GM12878 (cell line): ENCODE data around the gene EMP3. TPM values are rescaled to one million over a fixed set of nuclear protein-coding genes. Genes with fewer than 3 reads are reported as not detected.
A peak's percentile ranks its signal among the peaks of the same experiment; 100 is the strongest.

Experiments
- ASH2L ChIP-seq: fragments of 300-600, 200-600 bp; sonication (generic); IDR thresholded peaks from 2 replicates; pipeline ENCODE4 v1.6.1; 2017; ENCODE audit warnings: low read depth, mild to moderate bottlenecking, borderline replicate concordance
- BACH1 ChIP-seq: fragments of 450-650 bp; IDR thresholded peaks from 2 replicates; pipeline ENCODE4 v1.6.1; 2017; ENCODE audit warnings: mild to moderate bottlenecking, borderline replicate concordance
- BHLHE40 ChIP-seq, 2 experiments: fragments of 450-650 bp in 1 of 2; IDR thresholded peaks; 2 replicates each; pipeline ENCODE4 v1.6.1; 2011 to 2017; ENCODE audit warnings: low read depth in 2 of 2, borderline replicate concordance in 1 of 2, improper control_type of control experiment in 1 of 2, low read length in 1 of 2, mild to moderate bottlenecking in 1 of 2
- DPF2 ChIP-seq: fragments of 450-650 bp; IDR thresholded peaks from 2 replicates; pipeline ENCODE4 v1.6.1; 2017; ENCODE audit warnings: mild to moderate bottlenecking
- GATAD2B ChIP-seq: fragments of 450-650 bp; conservative IDR thresholded peaks from 2 replicates; pipeline ENCODE4 v1.6.1; 2017; ENCODE audit warnings: low read depth, mild to moderate bottlenecking, moderate library complexity
- HDGF ChIP-seq: fragments of 450-650 bp; IDR thresholded peaks from 2 replicates; pipeline ENCODE4 v1.6.1; 2016; ENCODE audit warnings: antibody characterized with exemption
- IKZF1 ChIP-seq: fragments of 450-650 bp; conservative IDR thresholded peaks from 2 replicates; pipeline ENCODE4 v1.6.1; 2017; ENCODE audit warnings: antibody characterized with exemption, mild to moderate bottlenecking
- NFIC ChIP-seq: IDR thresholded peaks from 2 replicates; pipeline ENCODE4 v1.6.1; 2012; ENCODE audit warnings: low read depth, mild to moderate bottlenecking, inconsistent platforms, low read length, moderate library complexity
- NFYA ChIP-seq: IDR thresholded peaks from 2 replicates; pipeline ENCODE4 v1.6.1; 2011; ENCODE audit warnings: low read depth, mild to moderate bottlenecking, low read length, improper control_type of control experiment, borderline replicate concordance
- NFYB ChIP-seq: IDR thresholded peaks from 2 replicates; pipeline ENCODE4 v1.6.1; 2011; ENCODE audit warnings: low read depth, mild to moderate bottlenecking, low read length, improper control_type of control experiment, moderate library complexity; ENCODE audit not compliant: insufficient read depth
- POLR2AphosphoS2 ChIP-seq: IDR thresholded peaks from 2 replicates; pipeline ENCODE4 v1.6.1; 2011; ENCODE audit warnings: low read depth, mild to moderate bottlenecking, low read length, improper control_type of control experiment, moderate library complexity
- RELB ChIP-seq: fragments of 450-650 bp; IDR thresholded peaks from 2 replicates; pipeline ENCODE4 v1.6.1; 2017; ENCODE audit warnings: low read depth, mild to moderate bottlenecking, moderate library complexity
- RFX5 ChIP-seq: IDR thresholded peaks from 2 replicates; pipeline ENCODE4 v1.6.1; 2011; ENCODE audit warnings: low read depth, low read length, improper control_type of control experiment
- SMAD5 ChIP-seq: IDR thresholded peaks from 2 replicates; pipeline ENCODE4 v1.6.1; 2016; ENCODE audit warnings: antibody characterized with exemption, low read depth
- STAT1 ChIP-seq: fragments of 450-650 bp; conservative IDR thresholded peaks from 2 replicates; pipeline ENCODE4 v1.6.1; 2014; ENCODE audit warnings: antibody characterized with exemption, mild to moderate bottlenecking
- TBL1XR1 ChIP-seq: IDR thresholded peaks from 2 replicates; pipeline ENCODE4 v1.6.1; 2012; ENCODE audit warnings: low read depth, low read length, improper control_type of control experiment
- TCF12 ChIP-seq: IDR thresholded peaks from 2 replicates; pipeline ENCODE4 v1.6.1; 2011; ENCODE audit warnings: low read depth, mild to moderate bottlenecking, low read length
- YY1 ChIP-seq: IDR thresholded peaks from 2 replicates; pipeline ENCODE4 v1.6.1; 2011; ENCODE audit warnings: low read depth, mild to moderate bottlenecking, low read length
- ZNF24 ChIP-seq: fragments of 450-650 bp; IDR thresholded peaks from 2 replicates; pipeline ENCODE4 v1.6.1; 2017; ENCODE audit warnings: antibody characterized with exemption, mild to moderate bottlenecking
- ZNF592 ChIP-seq: fragments of 450-650 bp; IDR thresholded peaks from 2 replicates; pipeline ENCODE4 v1.6.1; 2017; ENCODE audit warnings: mild to moderate bottlenecking, moderate library complexity
- ZNF622 ChIP-seq: fragments of 450-650 bp; IDR thresholded peaks from 2 replicates; pipeline ENCODE4 v1.6.1; 2017; ENCODE audit warnings: mild to moderate bottlenecking, inconsistent platforms
- ZZZ3 ChIP-seq: IDR thresholded peaks from 2 replicates; pipeline ENCODE4 v1.6.1; 2011; ENCODE audit warnings: low read depth; ENCODE audit not compliant: control insufficient read depth, insufficient read length
- polyA plus RNA-seq, 11 experiments: library from polyadenylated mRNA; depleted of rRNA in 4 of 11; unstranded in 6 of 11; stranded (reverse) in 5 of 11; fragments of >200 nt; fragmentation: Nextera tagmentation in 4 of 11; fragmentation: Illumina TruSeq in 1 of 11; extraction: Ambion mirVana in 4 of 11; extraction: Trizol in 1 of 11; gene quantifications; 1 replicate in 1 of 11; 2 replicates in 10 of 11; pipeline versions ENCODE4 v1.2.1 to v1.2.3, GENCODE V29; 2011 to 2016; ENCODE audit warnings: inconsistent platforms in 2 of 11, missing spikeins in 2 of 11, low read depth in 1 of 11
- total RNA-seq, 4 experiments: library from RNA; depleted of rRNA in 3 of 4; stranded (reverse); fragments of >200 nt in 3 of 4; fragmentation: Illumina TruSeq in 1 of 4; extraction: Trizol in 1 of 4; gene quantifications; 2 replicates each; pipeline versions ENCODE4 v1.2.1 to v1.2.3, GENCODE V29; 2013 to 2021
- TF ChIP-seq, protein P1 (sequence below): IDR thresholded peaks from 2 replicates; pipeline ENCODE4 v1.6.1; 2012; ENCODE audit warnings: low read depth, low read length, improper control_type of control experiment

Gene EMP3
- total and polyA plus RNA-seq, 10 of the 15 experiments (the other 5 are each of a cell fraction or from before 2014, with no cell fraction given), result 53.2 to 224 (median 134) TPM

GRCh38 chr19:48333467-48334384, 8.4 kb downstream of the EMP3 start (continued):
- TF ChIP-seq NFYA (no peak), STAT1 (peak; percentile 82; the same call in 1 of the 2 replicates), NFIC (no peak), ZZZ3 (no peak), BHLHE40 (IDR thresholded peaks at IDR 0.05; ENCODE audit: borderline replicate concordance in 1 of 2, low read depth in 2 of 2, low read length in 1 of 2) (peak; percentile 46 to 79; a peak in 3 of 4 replicates), RELB (0 out of 2 replicates have a peak, but pooled peaks have one; percentile 33), DPF2 (no peak), BACH1 (peak; percentile 51), HDGF (peak; percentile 10; the same call in 1 of the 2 replicates), GATAD2B (peak; percentile 20; the same call in 1 of the 2 replicates), RFX5 (no peak), YY1 (0 out of 2 replicates have a peak, but pooled peaks have one; percentile 75), ZNF24 (no peak), POLR2AphosphoS2 (0 out of 2 replicates have a peak, but pooled peaks have one; percentile 48), ZNF622 (no peak), TBL1XR1 (no peak), NFYB (no peak), TCF12 (no peak), ZNF592 (no peak), SMAD5 (no peak), IKZF1 (peak; percentile 59), ASH2L (no peak)
- TF ChIP-seq, protein P1, sequence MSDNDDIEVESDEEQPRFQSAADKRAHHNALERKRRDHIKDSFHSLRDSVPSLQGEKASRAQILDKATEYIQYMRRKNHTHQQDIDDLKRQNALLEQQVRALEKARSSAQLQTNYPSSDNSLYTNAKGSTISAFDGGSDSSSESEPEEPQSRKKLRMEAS, result peak; percentile 71; the same call in 1 of the 2 replicates
